Body of pancreas (tissue), 4 donors: Measurements from ENCODE around the gene TGM2.

Experiments used
- CTCF ChIP-seq, 7 experiments: fragments of 450-650 bp in 4 of 7; fragments of 200-600 bp in 3 of 7; sonication (generic) in 3 of 7; IDR thresholded peaks; one replicate each; pipeline ENCODE4 v1.5.1; 2016 to 2019; ENCODE audit warnings: antibody characterized with exemption in 7 of 7
- POLR2A ChIP-seq, 3 donors: fragments of 450-650 bp; IDR thresholded peaks; one replicate each; pipeline ENCODE4 v1.6.1; 2016; ENCODE audit warnings: antibody characterized with exemption in 3 of 3, mild to moderate bottlenecking in 2 of 3

GRCh38 chr20:38095017-38095686 lies 69.9 kb downstream of the TGM2 start:
- TF ChIP-seq POLR2A (IDR thresholded peaks at IDR 0.05): no peak
- TF ChIP-seq CTCF (IDR thresholded peaks at IDR 0.05): no peak
